Endothelial cell of umbilical vein (primary cell): ENCODE results near the gene VPS35L.

Source experiments
- EZH2 ChIP-seq: IDR thresholded peaks from 2 replicates; pipeline ENCODE4 v1.6.1; 2012; ENCODE audit warnings: borderline replicate concordance, low read depth, mild to moderate bottlenecking, moderate library complexity, low read length, inconsistent platforms; ENCODE audit not compliant: severe bottlenecking
- POLR2A ChIP-seq: IDR thresholded peaks from 2 replicates; pipeline ENCODE4 v1.6.1; 2012; ENCODE audit warnings: low read depth, mild to moderate bottlenecking, control low read depth, low read length
- POLR2AphosphoS5 ChIP-seq: IDR thresholded peaks from 2 replicates; pipeline ENCODE4 v1.6.1; 2012; ENCODE audit warnings: low read depth, mild to moderate bottlenecking, control low read depth, low read length, moderate library complexity; ENCODE audit not compliant: insufficient read depth
- TF ChIP-seq, protein P1 (sequence below), 2 donors: IDR thresholded peaks; 1 replicate in 1 of 2; 2 replicates in 1 of 2; pipeline ENCODE4 v1.5.1; 2011; ENCODE audit warnings: low read length in 2 of 2, mild to moderate bottlenecking in 2 of 2, moderate library complexity in 2 of 2, control low read depth in 1 of 2, inconsistent platforms in 1 of 2, low read depth in 1 of 2; ENCODE audit not compliant: insufficient read depth in 1 of 2; ENCODE audit errors: extremely low read depth in 1 of 2
- TF ChIP-seq, protein P2 (sequence below): IDR thresholded peaks from 2 replicates; pipeline ENCODE4 v1.6.1; 2011; ENCODE audit not compliant: insufficient read depth, insufficient read length

GRCh38 chr16:19655242-19655777 lies 99.8 kb downstream of the VPS35L start:
- TF ChIP-seq POLR2AphosphoS5 (no peak), EZH2 (no peak), POLR2A (no peak)
- TF ChIP-seq, protein P1, sequence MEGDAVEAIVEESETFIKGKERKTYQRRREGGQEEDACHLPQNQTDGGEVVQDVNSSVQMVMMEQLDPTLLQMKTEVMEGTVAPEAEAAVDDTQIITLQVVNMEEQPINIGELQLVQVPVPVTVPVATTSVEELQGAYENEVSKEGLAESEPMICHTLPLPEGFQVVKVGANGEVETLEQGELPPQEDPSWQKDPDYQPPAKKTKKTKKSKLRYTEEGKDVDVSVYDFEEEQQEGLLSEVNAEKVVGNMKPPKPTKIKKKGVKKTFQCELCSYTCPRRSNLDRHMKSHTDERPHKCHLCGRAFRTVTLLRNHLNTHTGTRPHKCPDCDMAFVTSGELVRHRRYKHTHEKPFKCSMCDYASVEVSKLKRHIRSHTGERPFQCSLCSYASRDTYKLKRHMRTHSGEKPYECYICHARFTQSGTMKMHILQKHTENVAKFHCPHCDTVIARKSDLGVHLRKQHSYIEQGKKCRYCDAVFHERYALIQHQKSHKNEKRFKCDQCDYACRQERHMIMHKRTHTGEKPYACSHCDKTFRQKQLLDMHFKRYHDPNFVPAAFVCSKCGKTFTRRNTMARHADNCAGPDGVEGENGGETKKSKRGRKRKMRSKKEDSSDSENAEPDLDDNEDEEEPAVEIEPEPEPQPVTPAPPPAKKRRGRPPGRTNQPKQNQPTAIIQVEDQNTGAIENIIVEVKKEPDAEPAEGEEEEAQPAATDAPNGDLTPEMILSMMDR (IDR thresholded peaks at IDR 0.05; ENCODE audit: extremely low read depth in 1 of 2, insufficient read depth in 1 of 2, low read depth in 1 of 2, low read length in 2 of 2) = no peak
- TF ChIP-seq, protein P2, sequence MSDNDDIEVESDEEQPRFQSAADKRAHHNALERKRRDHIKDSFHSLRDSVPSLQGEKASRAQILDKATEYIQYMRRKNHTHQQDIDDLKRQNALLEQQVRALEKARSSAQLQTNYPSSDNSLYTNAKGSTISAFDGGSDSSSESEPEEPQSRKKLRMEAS = no peak
